Uterus (tissue), 2 donors: ENCODE results near the gene HOXA10.

ENCODE experiments used
- POLR2A ChIP-seq, 2 donors: fragments of 450-650 bp; IDR thresholded peaks; one replicate each; pipeline ENCODE4 v1.6.1; 2016; ENCODE audit warnings: antibody characterized with exemption in 2 of 2, mild to moderate bottlenecking in 1 of 2, moderate library complexity in 1 of 2
- TF ChIP-seq, protein P1 (sequence below), 4 experiments: fragments of 200-600 bp in 2 of 4; fragments of 450-650 bp in 2 of 4; sonication (generic) in 2 of 4; IDR thresholded peaks; one replicate each; pipeline ENCODE4 v1.5.1; 2016 to 2019; ENCODE audit warnings: antibody characterized with exemption in 4 of 4, mild to moderate bottlenecking in 2 of 4, moderate library complexity in 1 of 4

DNA sequence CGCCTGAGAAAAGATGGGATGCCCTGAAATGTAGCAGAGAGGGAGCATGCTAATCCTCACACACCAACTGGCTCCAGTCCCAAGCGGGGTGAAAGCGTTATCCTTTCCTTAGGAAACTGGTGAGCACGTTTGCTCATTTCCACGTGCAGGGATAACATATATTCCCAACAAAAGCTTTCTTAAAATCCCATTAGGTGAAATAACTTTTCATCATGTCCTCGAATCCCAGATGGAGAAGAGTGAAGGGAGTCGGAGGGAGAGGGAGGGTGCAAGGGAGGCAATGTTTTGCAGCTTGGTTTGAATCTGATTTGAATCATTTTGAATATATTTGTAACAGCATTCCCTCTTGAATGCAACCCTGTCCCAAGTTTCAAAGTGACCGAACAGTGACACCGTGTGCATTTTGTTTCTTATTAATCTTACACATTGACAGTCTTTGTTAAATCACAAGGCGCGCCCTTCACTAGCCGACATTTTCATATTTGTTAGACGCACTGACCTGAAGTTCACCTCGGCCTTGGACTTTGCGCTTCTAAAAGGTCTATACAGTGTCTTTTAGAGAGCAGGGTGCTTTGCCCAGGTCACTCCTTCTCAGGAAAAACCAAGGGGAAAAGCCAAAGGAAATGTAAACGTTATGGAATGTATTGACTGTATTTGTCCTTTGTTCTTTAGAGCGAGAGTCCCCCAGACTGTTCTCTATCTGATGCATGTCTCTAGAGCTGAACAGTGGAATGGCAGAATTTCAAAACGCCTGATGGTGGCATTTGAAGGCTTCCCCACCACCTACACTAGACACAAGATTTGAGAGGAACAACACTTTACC is 40.5 kb downstream of the HOXA10 start:
- TF ChIP-seq, protein P1, sequence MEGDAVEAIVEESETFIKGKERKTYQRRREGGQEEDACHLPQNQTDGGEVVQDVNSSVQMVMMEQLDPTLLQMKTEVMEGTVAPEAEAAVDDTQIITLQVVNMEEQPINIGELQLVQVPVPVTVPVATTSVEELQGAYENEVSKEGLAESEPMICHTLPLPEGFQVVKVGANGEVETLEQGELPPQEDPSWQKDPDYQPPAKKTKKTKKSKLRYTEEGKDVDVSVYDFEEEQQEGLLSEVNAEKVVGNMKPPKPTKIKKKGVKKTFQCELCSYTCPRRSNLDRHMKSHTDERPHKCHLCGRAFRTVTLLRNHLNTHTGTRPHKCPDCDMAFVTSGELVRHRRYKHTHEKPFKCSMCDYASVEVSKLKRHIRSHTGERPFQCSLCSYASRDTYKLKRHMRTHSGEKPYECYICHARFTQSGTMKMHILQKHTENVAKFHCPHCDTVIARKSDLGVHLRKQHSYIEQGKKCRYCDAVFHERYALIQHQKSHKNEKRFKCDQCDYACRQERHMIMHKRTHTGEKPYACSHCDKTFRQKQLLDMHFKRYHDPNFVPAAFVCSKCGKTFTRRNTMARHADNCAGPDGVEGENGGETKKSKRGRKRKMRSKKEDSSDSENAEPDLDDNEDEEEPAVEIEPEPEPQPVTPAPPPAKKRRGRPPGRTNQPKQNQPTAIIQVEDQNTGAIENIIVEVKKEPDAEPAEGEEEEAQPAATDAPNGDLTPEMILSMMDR (IDR thresholded peaks at IDR 0.05) = no peak
- TF ChIP-seq POLR2A (IDR thresholded peaks at IDR 0.05) = no peak
